Right lobe of liver (tissue), 6 donors: Measurements from ENCODE around the gene PHYHD1. TPM values are rescaled to one million over a fixed set of nuclear protein-coding genes. Genes with fewer than 3 reads are reported as not detected.

Experiments
- ATAC-seq, 4 donors: fragments of 200-7000 bp; cut with Tn5 transposase; one replicate each; pipeline ENCODE4 v1.9.1; 2020; ENCODE audit warnings: mild to moderate bottlenecking in 4 of 4, moderate library complexity in 4 of 4
- DNase-seq, 3 donors: peaks; one replicate each; pipeline ENCODE4 v3.0.0-alpha.2; 2020
- H3K27ac ChIP-seq, 3 donors: fragments of 200-600 bp; one replicate each; pipeline ENCODE4 v1.8.0; 2022
- H3K27me3 ChIP-seq, 2 donors: fragments of 200-600 bp; one replicate each; pipeline ENCODE4 v1.8.0; 2022
- H3K36me3 ChIP-seq, 4 donors: fragments of 200-600 bp; sonication (generic) in 1 of 4; one replicate each; pipeline versions ENCODE4 v1.5.1 to v1.8.0; 2017 to 2022; ENCODE audit warnings: control low read depth in 1 of 4
- H3K4me1 ChIP-seq, 4 donors: fragments of 200-600 bp; sonication (generic) in 1 of 4; one replicate each; pipeline versions ENCODE4 v1.5.1 to v1.8.0; 2017 to 2022; ENCODE audit warnings: control low read depth in 1 of 4
- H3K4me3 ChIP-seq, 3 donors: fragments of 200-600 bp; one replicate each; pipeline ENCODE4 v1.8.0; 2022
- H3K9me3 ChIP-seq, 4 donors: fragments of 200-600 bp; sonication (generic) in 1 of 4; one replicate each; pipeline versions ENCODE4 v1.5.1 to v1.8.0; 2017 to 2022; ENCODE audit warnings: control low read depth in 1 of 4
- CTCF ChIP-seq, 4 donors: fragments of 200-600 bp in 3 of 4; fragments of 450-650 bp in 1 of 4; IDR thresholded peaks; one replicate each; pipeline versions ENCODE4 v1.5.1 to v1.8.0; 2016 to 2022; ENCODE audit warnings: antibody characterized with exemption in 4 of 4, mild to moderate bottlenecking in 2 of 4
- POLR2A ChIP-seq: fragments of 450-650 bp; IDR thresholded peaks from one replicate; pipeline ENCODE4 v1.6.1; 2017; ENCODE audit warnings: antibody characterized with exemption, mild to moderate bottlenecking
- WGBS: methylation state at CpG from one replicate; pipeline ENCODE4 v1.1.6; 2018; ENCODE audit warnings: low coverage, low lambda C conversion rate; ENCODE audit not compliant: insufficient coverage; ENCODE audit errors: missing lambda C conversion rate; 5-methylcytosine and 5-hydroxymethylcytosine counted together
- intact Hi-C, 2 donors: fragments of 100-400 bp; cut with DNase I; formaldehyde crosslinking; loops; one replicate each; pipeline versions ENCODE4 v1.11.2 to v1.14.1; 2022
- total RNA-seq, 6 experiments: library from RNA; depleted of rRNA in 2 of 6; stranded (reverse); fragments of >200 nt in 2 of 6; fragmentation: NEBNext Ultra II Directional in 3 of 6; extraction: Animal tissue kit (Norgen Biotek cat#: 25700) in 3 of 6; gene quantifications; one replicate each; pipeline versions ENCODE4 v1.1.0 to v1.2.4, GENCODE V29; 2016 to 2023
- donor health status: DM: no; HTN: yes; CAD: no.
- donor health status: DM: no; HTN: no; CAD: no.
- donor health status: DM: no; HTN: no; CAD: no.
- donor health status: DM: no; HTN: yes; CAD: no.
- donor health status: DM: no; HTN: yes; CAD: no.

The PHYHD1 gene
- total RNA-seq, 6 experiments from 2014 or later, result 14.0 to 69.7 (median 38.2) TPM

GRCh38 chr9:128919402-128920089 is 1.2 kb upstream of the PHYHD1 start:
- peak; percentile 49 to 74 (median 66) for ATAC-seq
- peaks cover 1 to 52% (median 24%) of the 10 kb centered on the region in 4 donors for H3K4me1 ChIP-seq
- intact Hi-C loops, result loop anchor here (5.0 kb wide), 1 partner anchor 37 kb away; the partner anchor contains the start of genes KYAT1 (in 2 of the 2) and LRRC8A (in 2 of the 2)

GRCh38 chr9:128921881-128922763 is 1.3 kb downstream of the PHYHD1 start:
- ATAC-seq (peak; percentile 44 to 65 (median 55)), DNase-seq (peak; percentile 64 to 78 (median 77))
- intact Hi-C loops, result loop anchor here in 1 of 2 donors (5.0 kb wide), 1 partner anchor 40 kb away; the partner anchor contains the start of genes KYAT1 and LRRC8A
- WGBS, result 13% methylated on average over 7 of the region's 32 CpGs
- TF ChIP-seq POLR2A, result no peak
- no peak for TF ChIP-seq CTCF (IDR thresholded peaks at IDR 0.05)
- H3K9me3 ChIP-seq, result no peaks in the 10 kb centered on the region
- H3K4me1 ChIP-seq, result peaks cover 0 to 49% (median 21%) of the 10 kb centered on the region in 4 donors
- H3K27me3 ChIP-seq, result no peaks in the 10 kb centered on the region
- no peaks in the 10 kb centered on the region for H3K36me3 ChIP-seq
- peak overlapping the region; percentile 84 to 92 (median 88) for H3K27ac ChIP-seq
- H3K4me3 ChIP-seq, result peak overlapping the region; percentile 64 to 76 (median 65)

More at GRCh38 chr9:128919402-128920089, 1.2 kb upstream of the PHYHD1 start:
- no peak for TF ChIP-seq POLR2A
- no peak for TF ChIP-seq CTCF (IDR thresholded peaks at IDR 0.05)
- Histone ChIP-seq H3K4me3 (peak overlapping the region in 1 of 3 donors; percentile 4), H3K27me3 (no peaks in the 10 kb centered on the region), H3K36me3 (peaks cover 0 to 9% (median 2%) of the 10 kb centered on the region in 4 donors), H3K27ac (peak overlapping the region; percentile 71 to 92 (median 84)), H3K9me3 (no peaks in the 10 kb centered on the region)
- 47% methylated on average over 8 of the region's 14 CpGs for WGBS
- DNase-seq, result peak; percentile 70 to 94 (median 91)

GRCh38 chr9:128923493-128923883 is 2.7 kb downstream of the PHYHD1 start:
- Histone ChIP-seq H3K27me3 (no peaks in the 10 kb centered on the region), H3K4me3 (peak overlapping the region in 1 of 3 donors; percentile 65), H3K9me3 (no peaks in the 10 kb centered on the region), H3K36me3 (no peaks in the 10 kb centered on the region), H3K4me1 (peaks cover 0 to 47% (median 16%) of the 10 kb centered on the region in 4 donors), H3K27ac (no peak overlapping the region)
- ATAC-seq (no peak), DNase-seq (no peak)
- no peak for TF ChIP-seq CTCF (IDR thresholded peaks at IDR 0.05)
- TF ChIP-seq POLR2A, result no peak
- WGBS, result 80% methylated on average over 4 of the region's 6 CpGs
- intact Hi-C loops, result loop anchor here in 1 of 2 donors (5.0 kb wide), 1 partner anchor 41 kb away; the partner anchor contains the start of genes KYAT1 and LRRC8A

- peak; percentile 86 to 95 (median 94) for ATAC-seq
- peak in 2 of 3 donors; percentile 56 to 64 for DNase-seq
- peaks cover 0 to 15% (median 0%) of the 10 kb centered on the region in 4 donors for H3K4me1 ChIP-seq
- no peaks in the 10 kb centered on the region for H3K9me3 ChIP-seq
- no peaks in the 10 kb centered on the region for H3K27me3 ChIP-seq
- intact Hi-C loops, result no loop called here
- peak overlapping the region in 1 of 3 donors; percentile 33 for H3K27ac ChIP-seq
- TF ChIP-seq POLR2A, result no peak
- peak; percentile 86 to 89 (median 87) for TF ChIP-seq CTCF (IDR thresholded peaks at IDR 0.05)
- no peak overlapping the region for H3K4me3 ChIP-seq
- WGBS, result 16% methylated on average over 10 of the region's 10 CpGs
- no peaks in the 10 kb centered on the region for H3K36me3 ChIP-seq
These were observed 7.1 kb downstream of the PHYHD1 start for GRCh38 chr9:128927731-128928411.
